Measurements from ENCODE around the gene MGAT5.

The MGAT5 gene

GRCh38 chr2:134338208-134338607, 84.3 kb downstream of the MGAT5 start:
- no peak for TF ChIP-seq CTCF (IDR thresholded peaks at IDR 0.05; ENCODE audit: low read depth, low read length)
- H3K4me3 ChIP-seq (replicated peaks in 1 of 2; ENCODE audit: low read depth in 2 of 2, low read length in 2 of 2), result no peak overlapping the region
- DNase-seq (ENCODE audit: low read depth in 2 of 2), result no peak

GRCh38 chr2:134341476-134341875, 87.6 kb downstream of the MGAT5 start:
- no peak overlapping the region for H3K4me3 ChIP-seq (replicated peaks in 1 of 2; ENCODE audit: low read depth in 2 of 2, low read length in 2 of 2)
- TF ChIP-seq CTCF (IDR thresholded peaks at IDR 0.05; ENCODE audit: low read depth, low read length), result no peak
- DNase-seq (ENCODE audit: low read depth in 2 of 2), result peak in 1 of 2 donors; percentile 16

GRCh38 chr2:134344954-134345697, 91.3 kb downstream of the MGAT5 start:
- DNase-seq (ENCODE audit: low read depth in 2 of 2), result no peak
- TF ChIP-seq CTCF (IDR thresholded peaks at IDR 0.05; ENCODE audit: low read depth, low read length), result no peak

GRCh38 chr2:134346141-134346540, 92.3 kb downstream of the MGAT5 start:
- no peak for DNase-seq (ENCODE audit: low read depth in 2 of 2)
- no peak for TF ChIP-seq CTCF (IDR thresholded peaks at IDR 0.05; ENCODE audit: low read depth, low read length)
- H3K4me3 ChIP-seq (replicated peaks in 1 of 2; ENCODE audit: low read depth in 2 of 2, low read length in 2 of 2), result no peak overlapping the region

More at GRCh38 chr2:134344954-134345697, 91.3 kb downstream of the MGAT5 start:
- H3K4me3 ChIP-seq (replicated peaks in 1 of 2; ENCODE audit: low read depth in 2 of 2, low read length in 2 of 2), result no peak overlapping the region

GRCh38 chr2:134347756-134348155, 93.9 kb downstream of the MGAT5 start:
- H3K4me3 ChIP-seq (replicated peaks in 1 of 2; ENCODE audit: low read depth in 2 of 2, low read length in 2 of 2), result no peak overlapping the region
- DNase-seq (ENCODE audit: low read depth in 2 of 2), result peak in 1 of 2 donors; percentile 15
- TF ChIP-seq CTCF (IDR thresholded peaks at IDR 0.05; ENCODE audit: low read depth, low read length), result no peak

- TF ChIP-seq CTCF (IDR thresholded peaks at IDR 0.05; ENCODE audit: low read depth, low read length), result no peak
- DNase-seq (ENCODE audit: low read depth in 2 of 2), result peak; percentile 17 to 44
- H3K4me3 ChIP-seq (replicated peaks in 1 of 2; ENCODE audit: low read depth in 2 of 2, low read length in 2 of 2), result no peak overlapping the region
Observed at GRCh38 chr2:134348239-134348638, 94.4 kb downstream of the MGAT5 start.

- no peak for TF ChIP-seq CTCF (IDR thresholded peaks at IDR 0.05; ENCODE audit: low read depth, low read length)
- DNase-seq (ENCODE audit: low read depth in 2 of 2), result no peak
- H3K4me3 ChIP-seq (replicated peaks in 1 of 2; ENCODE audit: low read depth in 2 of 2, low read length in 2 of 2), result no peak overlapping the region
Observed at GRCh38 chr2:134348760-134349159, 94.9 kb downstream of the MGAT5 start.

Measured in cardiac fibroblast (primary cell).